GM19395 (cell line): ENCODE data around the gene TMEM271.
"Not testable (repeated sequence)": the region's sequence is repeated elsewhere in the genome, so short reads cannot be mapped to it uniquely, and the experiment has no call there.

Experiments used
- ATAC-seq: cut with Tn5 transposase; IDR thresholded peaks from one replicate; pipeline ENCODE4 v1.9.1; 2021; ENCODE audit warnings: mild to moderate bottlenecking, moderate library complexity; ENCODE audit not compliant: unreplicated experiment

TMEM271 gene

DNA sequence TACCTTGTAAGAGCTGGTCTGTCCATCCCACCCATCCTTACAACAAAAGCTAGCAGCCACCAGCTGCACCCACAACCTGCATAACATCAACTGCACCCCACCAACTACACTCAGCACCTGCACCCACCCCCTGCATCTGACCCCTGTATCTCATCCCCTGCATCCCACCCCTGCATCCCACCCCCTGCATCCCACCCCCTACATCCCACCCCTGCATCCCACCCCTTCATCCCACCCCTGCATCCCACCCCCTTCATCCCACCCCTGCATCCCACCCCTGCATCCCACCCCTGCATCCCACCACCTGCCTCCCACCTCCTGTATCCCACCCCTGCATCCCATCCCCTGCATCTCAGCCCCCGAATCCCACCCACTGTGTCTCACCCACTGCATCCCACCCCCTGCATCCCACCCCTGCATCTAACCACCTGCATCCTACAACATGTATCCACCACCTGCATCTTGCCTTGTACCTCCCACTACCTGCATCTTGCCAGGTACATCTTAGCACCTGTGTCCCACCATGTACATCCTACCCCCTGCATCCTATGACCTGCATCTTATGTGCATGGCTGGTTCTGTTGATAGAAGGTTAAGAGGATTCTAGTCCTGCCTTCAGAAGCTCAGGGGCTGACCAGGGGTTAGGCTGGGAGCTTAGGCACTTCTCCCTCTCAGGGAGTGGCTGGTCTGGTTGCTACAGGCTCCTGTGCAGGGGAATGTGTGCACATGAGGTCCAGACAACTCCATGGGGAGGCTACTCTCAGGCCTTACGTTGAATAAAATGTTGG lies 9.4 kb downstream of the TMEM271 start:
- ATAC-seq, result no peak

DNA sequence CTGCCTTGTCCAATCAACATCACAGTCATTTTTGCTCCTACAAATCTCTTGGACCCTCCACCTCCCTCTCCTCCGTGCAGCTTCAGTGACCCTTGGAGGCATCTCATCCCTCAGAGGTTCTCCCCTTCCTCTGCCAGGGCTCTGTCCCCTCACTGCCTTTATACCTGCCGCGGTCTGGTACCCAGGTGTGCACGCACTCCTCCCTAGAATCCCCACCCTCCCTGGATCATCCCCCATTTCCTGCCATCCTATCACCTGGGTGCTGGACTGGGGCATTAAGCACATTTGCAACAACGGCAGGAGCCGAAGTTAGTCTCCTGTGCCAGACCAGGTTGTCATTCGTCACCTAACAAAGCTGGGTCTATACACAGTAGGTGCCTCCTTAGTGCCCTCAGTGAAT lies 10.1 kb downstream of the TMEM271 start:
- no peak for ATAC-seq

DNA sequence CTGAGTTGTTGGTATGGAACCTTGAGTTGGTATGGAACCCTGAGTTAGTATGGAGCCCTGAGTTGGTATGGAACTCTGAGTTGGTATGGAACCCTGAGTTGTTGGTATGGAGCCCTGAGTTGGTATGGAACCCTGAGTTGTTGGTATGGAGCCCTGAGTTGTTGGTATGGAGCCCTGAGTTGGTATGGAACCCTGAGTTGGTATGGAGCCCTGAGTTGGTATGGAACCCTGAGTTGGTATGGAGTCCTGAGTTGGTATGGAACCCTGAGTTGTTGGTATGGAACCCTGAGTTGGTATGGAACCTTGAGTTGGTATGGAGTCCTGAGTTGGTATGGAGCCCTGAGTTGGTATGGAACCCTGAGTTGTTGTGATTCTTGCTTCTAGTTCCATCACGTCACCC lies 10.5 kb downstream of the TMEM271 start:
- ATAC-seq, result not testable (repeated sequence)

DNA sequence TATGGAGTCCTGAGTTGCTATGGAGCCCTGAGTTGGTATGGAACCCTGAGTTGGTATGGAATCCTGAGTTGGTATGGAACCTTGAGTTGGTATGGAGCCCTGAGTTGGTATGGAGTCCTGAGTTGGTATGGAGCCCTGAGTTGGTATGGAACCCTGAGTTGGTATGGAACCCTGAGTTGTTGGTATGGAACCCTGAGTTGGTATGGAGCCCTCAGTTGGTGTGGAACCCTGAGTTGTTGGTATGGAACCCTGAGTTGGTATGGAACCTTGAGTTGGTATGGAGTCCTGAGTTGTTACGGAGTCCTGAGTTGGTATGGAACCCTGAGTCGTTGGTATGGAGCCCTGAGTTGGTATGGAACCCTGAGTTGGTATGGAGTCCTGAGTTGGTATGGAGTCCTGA lies 13.6 kb downstream of the TMEM271 start:
- ATAC-seq, result not testable (repeated sequence)

- no peak for ATAC-seq
Measured at GRCh38 chr4:561426-561825, 14.7 kb downstream of the TMEM271 start.

GRCh38 chr4:560731-561291 lies 15.3 kb downstream of the TMEM271 start:
- ATAC-seq, result no peak

DNA sequence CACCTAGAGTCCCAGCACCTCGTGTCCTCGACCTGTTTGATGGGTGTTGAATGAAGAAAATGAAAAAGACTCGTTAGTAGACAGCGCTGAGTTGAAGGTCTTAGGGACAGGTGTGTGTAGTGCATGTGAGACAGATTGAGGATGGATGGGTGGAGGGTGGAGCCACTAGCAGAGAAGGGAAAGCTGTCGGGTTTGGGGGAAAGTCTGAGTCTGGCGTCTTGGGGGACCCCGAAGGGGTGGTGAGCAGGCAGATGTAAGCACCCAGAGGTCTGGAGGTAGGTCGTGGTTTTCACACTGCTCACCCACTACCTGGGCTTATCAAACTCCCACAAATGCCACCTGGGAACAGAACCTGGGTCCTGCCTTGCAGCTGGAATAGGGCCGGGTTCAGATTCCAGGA lies 16.0 kb downstream of the TMEM271 start:
- no peak for ATAC-seq

DNA sequence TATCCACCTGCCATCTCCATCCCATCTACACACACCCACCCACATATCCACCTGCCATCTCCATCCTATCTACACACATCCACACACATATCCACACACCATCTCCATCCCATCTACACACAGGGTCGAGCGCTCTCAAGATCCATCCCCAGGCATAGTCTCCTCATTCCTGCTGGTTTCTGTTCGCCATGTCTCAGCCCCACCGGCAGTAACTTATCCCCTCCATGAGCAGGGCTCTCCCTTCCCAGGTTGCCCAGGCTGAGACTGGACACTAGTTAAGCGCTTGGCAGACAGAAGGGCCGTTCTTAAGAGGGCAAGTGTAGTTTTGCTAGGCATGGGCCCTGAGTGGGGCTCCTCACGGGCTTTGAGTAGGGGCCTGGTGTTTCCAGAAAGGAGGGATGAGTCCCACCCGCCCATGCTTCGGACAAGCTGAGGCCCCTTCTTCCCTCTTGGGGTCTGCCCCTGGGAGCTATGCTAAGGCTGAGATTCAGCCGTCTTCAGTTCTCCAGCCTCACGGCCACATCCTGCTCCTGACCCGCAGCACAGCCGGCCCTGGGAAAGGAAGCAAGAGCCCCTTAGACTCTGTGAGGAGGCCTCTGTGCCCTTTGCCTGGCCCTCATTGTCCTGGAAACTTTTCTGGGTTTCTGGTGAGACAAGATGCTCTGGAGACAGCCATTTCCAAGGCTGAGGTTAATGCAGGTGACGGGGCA lies 20.4 kb downstream of the TMEM271 start:
- no peak for ATAC-seq

DNA sequence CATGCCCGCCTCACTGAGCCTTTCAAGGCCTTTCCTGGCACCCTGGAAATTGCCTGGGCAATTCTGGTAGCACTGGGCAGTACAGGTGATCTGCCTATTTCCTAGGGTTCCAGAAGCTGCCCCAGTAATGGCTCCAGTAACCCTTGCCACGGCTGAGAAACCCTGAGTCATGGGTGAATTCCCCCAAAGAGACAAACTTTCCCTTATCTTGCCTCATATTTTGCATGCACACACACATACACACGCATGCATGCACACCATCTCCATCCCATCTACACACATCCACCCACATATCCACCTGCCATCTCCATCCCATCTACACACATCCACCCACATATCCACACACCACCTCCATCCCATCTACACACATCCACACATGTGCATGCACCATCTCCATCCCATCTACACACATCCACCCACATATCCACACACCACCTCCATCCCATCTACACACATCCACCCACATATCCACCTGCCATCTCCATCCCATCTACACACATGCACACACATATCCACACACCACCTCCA lies 21.2 kb downstream of the TMEM271 start:
- ATAC-seq, result not testable (repeated sequence)

DNA sequence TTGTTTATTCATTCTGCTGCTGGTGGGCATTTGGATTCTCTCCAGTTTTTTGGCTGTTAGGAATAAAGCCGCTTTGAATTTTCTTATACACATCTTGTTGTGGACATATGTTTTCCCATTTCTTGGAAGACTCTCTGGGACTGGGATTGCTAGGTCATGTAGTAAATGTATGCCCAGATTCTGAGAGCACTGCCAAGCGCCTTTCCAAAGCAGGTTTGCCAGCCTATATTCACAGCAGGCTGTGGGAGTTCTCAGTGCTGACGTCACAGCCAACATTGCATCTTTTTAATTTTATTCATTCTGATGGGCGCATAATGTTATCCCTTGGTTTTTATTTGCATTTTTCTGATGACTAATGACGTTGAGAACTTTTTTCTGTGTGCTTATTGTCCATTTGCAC lies 24.1 kb downstream of the TMEM271 start:
- no peak for ATAC-seq

- not testable (repeated sequence) for ATAC-seq
Measured at GRCh38 chr4:550268-550667, 25.8 kb downstream of the TMEM271 start.

DNA sequence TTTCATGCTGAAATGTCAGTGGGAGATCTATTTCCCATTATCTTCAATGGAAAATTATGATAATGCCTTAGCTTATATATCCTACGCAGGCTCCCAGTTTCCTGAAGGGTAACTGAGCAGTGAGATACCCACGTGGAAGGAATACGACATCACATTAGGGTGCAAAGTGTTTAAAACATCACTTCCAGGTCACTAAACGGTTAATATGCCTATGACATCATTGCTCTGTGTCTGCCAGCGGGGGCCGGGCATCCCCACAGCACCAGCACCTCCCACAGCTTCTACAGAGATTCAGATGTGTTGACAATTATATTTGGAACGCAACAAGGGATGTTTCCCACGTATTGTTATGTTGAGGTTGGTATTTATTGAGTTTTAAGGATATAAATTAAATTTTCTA lies 27.1 kb downstream of the TMEM271 start:
- ATAC-seq, result no peak

- ATAC-seq, result no peak
Measured at GRCh38 chr4:545612-546011, 30.5 kb downstream of the TMEM271 start.

DNA sequence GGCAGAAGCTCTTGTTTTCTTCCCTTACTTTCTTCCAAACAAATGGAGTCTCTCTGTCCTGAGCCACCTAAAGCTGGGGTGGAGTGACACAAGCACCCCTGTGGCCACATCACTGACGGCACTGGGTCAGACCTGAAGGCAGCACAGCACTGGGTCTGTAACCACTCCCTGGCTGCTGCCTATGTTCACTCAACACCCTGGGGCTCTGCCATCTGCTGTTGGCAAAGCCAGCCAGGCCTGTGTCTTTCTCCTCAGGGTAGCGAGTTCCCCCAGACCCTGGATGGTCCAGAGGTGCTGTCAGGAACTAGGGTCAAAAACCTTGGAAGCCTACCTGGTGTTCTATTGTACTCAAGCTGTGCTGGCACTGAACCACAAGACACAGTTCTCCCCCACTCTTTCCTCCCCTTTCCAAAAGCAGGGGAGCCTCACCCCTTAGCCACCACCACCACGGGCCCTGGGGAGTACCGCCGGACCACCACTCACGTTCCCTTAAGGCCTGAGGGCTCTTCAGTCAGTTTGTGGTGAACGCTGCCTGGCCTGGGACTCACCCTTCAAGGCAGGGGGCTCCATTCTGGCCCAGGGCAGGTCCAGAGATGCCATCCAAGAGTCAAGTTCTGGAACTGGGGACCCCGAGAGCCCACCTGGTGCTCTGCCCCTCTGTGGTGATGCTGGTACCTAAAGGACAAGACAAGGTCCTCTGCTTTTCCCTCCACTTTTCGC lies 31.5 kb downstream of the TMEM271 start:
- ATAC-seq, result no peak

DNA sequence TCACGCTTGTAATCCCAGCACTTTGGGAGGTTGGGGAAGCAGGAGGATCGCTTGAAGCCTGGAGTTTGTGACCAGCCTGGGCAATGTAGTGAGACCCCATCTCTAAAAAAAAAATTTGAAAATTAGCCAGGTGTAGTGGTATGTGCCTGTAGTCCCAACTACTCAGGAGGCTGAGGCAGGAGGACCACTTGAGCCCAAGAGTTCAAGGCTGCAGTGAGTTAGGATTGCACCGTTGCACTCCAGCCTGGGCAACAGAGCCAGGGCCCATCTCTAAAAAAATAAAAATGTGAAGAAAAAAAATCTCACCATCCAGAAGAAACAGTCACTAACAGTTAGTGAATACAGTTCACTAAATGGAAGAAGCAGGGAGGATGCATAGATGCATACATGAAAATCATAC lies 34.8 kb downstream of the TMEM271 start:
- ATAC-seq, result no peak

DNA sequence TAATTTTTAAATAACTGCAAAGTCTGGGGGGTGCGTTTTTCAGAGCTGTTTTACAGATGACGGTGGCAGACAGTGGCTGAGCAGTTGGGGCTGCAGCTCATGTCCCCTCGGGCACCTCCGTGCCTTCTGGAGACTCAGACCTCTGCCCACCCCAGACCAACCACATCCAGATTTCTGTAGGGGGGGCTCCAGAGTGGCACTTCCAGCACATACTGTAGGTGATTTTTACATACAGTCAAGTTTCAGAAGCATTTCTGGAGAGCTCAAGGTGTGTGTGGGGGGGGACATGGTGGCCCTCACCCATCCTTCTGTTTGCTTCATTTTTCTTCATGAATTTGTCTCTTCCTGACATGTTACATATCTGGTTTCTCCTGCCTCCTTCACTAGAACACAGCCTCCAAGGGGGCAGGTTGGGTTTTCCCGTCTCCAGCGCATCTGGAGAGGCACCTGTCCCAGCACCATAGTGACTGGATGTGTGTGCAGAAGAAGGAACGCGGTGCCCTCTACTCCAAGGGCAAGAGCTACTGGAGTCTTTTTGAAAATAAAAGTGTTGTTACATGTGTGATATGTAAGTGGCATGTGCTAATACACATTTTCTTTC lies 37.5 kb downstream of the TMEM271 start:
- ATAC-seq, result no peak

DNA sequence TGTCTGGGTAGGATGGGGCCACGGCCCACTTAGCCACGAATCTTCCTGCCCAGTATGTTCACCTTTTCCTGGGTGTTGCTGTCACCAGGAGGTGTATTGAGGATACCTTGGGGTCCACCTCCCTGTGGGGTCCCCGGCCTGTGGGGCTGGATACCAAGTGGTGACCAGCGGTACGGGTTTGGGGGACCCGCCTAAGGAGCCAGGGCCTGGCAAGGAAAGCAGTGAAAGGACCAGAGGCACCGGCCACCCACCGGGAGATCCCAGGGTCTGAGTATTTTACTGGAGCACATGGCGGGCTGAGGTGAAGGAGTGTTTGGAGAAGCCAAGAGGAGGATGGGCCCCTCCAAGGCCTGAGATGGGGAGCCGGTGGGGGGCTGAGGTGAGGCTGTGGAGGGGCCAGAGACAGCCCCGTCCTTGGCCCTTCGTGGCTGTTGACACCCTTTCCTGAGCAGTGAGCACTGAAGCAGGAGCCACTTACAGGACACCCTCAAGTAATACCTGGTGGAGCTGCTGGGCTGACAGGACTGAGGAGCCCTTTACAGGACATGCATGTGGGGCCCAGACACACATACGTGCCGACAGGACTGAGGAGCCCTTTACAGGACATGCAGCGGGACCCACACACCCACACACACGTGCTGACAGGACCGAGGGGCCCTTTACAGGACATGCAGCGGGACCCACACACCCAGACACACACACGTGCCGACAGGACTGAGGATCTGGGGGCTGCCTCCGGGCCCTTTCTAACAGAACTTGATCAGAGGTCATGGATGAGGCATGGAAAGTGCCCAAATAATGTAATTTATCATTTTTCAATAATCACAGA lies 38.4 kb downstream of the TMEM271 start:
- no peak for ATAC-seq

DNA sequence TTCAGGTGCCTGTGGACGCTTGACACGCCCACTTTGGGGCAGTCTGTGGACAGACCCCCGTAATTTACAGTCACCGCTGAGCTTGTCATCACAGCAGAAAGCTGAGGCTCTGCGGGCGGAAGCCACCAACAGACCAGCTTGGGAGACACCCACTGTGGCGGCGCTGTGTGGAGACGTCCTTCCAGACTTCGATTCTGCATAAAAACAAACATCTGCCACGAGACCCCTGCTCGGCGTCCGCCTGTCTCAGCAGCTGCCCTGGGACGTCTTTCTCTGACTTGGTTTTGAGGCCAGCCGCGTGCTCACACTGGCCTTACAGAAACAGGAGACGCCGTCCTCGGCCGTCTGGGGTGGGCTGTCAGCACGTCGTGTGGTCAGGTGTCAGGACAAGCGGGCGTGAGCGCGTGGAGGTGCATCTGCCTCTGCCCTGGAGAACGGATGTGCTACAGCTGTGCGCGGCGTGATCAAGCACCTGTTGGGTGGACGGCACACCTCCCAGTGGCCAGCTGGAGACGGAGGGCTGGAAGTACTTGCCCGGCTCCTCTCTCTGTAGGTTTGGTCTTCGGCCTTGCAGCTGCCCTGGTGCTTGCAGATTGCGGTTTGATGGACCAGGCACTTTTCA lies 39.6 kb downstream of the TMEM271 start:
- ATAC-seq, result no peak

DNA sequence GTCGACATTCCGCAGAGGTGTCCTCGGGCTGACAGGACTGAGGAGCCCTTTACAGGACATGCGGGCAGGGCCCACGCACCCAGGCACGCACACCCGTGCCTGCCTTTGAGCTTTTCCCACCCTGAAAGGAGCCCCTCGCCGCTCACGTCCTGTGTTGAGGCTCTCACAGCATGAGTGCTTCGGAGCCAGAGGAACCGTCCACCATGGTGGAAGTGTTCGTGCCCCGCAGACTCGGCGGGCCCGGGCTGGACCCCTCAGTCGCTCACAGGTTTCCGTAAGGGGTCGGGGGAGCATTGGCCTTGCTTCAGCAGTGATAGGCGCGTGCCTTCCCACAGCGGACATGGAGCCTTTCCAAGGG lies 40.2 kb downstream of the TMEM271 start:
- no peak for ATAC-seq
